ENCODE measurements around the gene PDE7B.

DNA sequence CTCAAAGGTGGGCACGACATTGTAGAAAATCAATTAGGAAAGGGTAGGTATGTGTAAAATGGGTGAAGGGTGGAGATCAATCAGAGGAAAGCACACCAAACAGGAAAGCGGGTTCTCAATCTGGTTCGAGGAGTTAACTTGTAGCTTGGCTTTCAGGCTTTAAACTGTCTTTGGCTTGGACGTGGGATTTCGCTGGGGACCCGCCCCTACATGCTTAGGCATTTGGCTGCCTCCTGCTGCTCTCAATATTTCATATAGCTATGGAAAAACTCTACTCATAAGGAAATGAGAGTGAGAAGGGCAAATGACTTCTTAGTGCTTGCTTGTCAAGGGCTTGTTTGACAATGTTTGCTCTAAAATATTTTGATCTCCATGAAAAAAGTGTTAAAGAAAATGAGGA, 38.1 kb upstream of the PDE7B start:
- TF ChIP-seq CTCF (IDR thresholded peaks at IDR 0.05) (no peak), EZH2 (IDR thresholded peaks at IDR 0.05; ENCODE audit: borderline replicate concordance, insufficient read depth, low read depth, low read length, poor library complexity, severe bottlenecking) (no peak)
